ENCODE measurements around the gene BANF1. TPM values are rescaled to one million over a fixed set of nuclear protein-coding genes. Genes with fewer than 3 reads are reported as not detected.

Gene BANF1
- total RNA-seq, 4 donors from 2014 or later: 66.9 to 86.7 (median 78.3) TPM

- intact Hi-C loops (cut with DNase I): no loop called here
- DNase-seq: peak; percentile 99
- H3K9me3 ChIP-seq: no peaks in the 10 kb centered on the region
- H3K36me3 ChIP-seq: peaks cover 21 to 23% of the 10 kb centered on the region in 2 donors
- peak within 1 kb of the TSS; percentile 86 to 96 (median 95) for H3K27ac ChIP-seq
- H3K4me1 ChIP-seq: peaks cover 48 to 55% of the 10 kb centered on the region in 2 donors
- TF ChIP-seq POLR2A (IDR thresholded peaks at IDR 0.05) (peak in 1 of 2 donors; percentile 85), CTCF (IDR thresholded peaks at IDR 0.05) (no peak)
- WGBS, 2 donors: 0% methylated on average over 5 to 35 of the region's 84 CpGs
- no peaks in the 10 kb centered on the region for H3K27me3 ChIP-seq
- peak within 1 kb of the TSS; percentile 27 to 70 (median 57) for H3K4me3 ChIP-seq (replicated peaks in 1 of 3)
Observed at GRCh38 chr11:66051766-66052663, 49.7 kb downstream of the BANF1 start, which contains the start of gene SF3B2. Gene SF3B2, plus strand, starts transcription at chr11:66052364. Its CDS starts 21 bp downstream, at chr11:66052385.

- Histone ChIP-seq H3K4me3 (replicated peaks in 1 of 3) (peak overlapping the region; percentile 27 to 70 (median 57)), H3K27ac (peak overlapping the region in 2 of 3 donors; percentile 48 to 86), H3K36me3 (peaks cover 27 to 29% of the 10 kb centered on the region in 2 donors), H3K4me1 (peaks cover 42 to 49% of the 10 kb centered on the region in 2 donors), H3K27me3 (no peaks in the 10 kb centered on the region), H3K9me3 (no peaks in the 10 kb centered on the region)
- DNase-seq: no peak
- no peak for TF ChIP-seq POLR2A (IDR thresholded peaks at IDR 0.05)
- no peak for TF ChIP-seq CTCF (IDR thresholded peaks at IDR 0.05)
- intact Hi-C loops (cut with DNase I): no loop called here
- WGBS, 2 donors: 1 to 2% methylated on average over 9 to 16 of the region's 17 CpGs
Observed at GRCh38 chr11:66052664-66052982, 50.3 kb downstream of the BANF1 start.

Other genes starting within 250 kb of the BANF1 start
- 10 to 100 TPM; 21.8 to 43.2 (median 25.3) TPM for gene AP5B1, start 221.5 kb upstream of the BANF1 start, total RNA-seq
- 1 to 10 TPM; 1.1 to 6.6 (median 5.2) TPM for gene OVOL1, start 215.4 kb upstream of the BANF1 start, total RNA-seq
- gene SNX32, start 168.5 kb upstream of the BANF1 start, total RNA-seq: under 1 TPM in 1 of 4 donors, not detected in 3; 0.45 TPM
- gene CFL1, start 144.3 kb upstream of the BANF1 start, total RNA-seq: 100 to 1,000 TPM; 330 to 581 (median 494) TPM
- 10 to 100 TPM; 31.8 to 61.9 (median 42.5) TPM for gene MUS81, start 142.1 kb upstream of the BANF1 start, total RNA-seq
- gene EFEMP2, start 129.7 kb upstream of the BANF1 start, total RNA-seq: 100 to 1,000 TPM in 2 of 4 donors, 10 to 100 TPM in 2; 70.7 to 125 (median 91.4) TPM
- gene CTSW, start 122.7 kb upstream of the BANF1 start, total RNA-seq: 1 to 10 TPM in 3 of 4 donors, under 1 TPM in 1; 0.67 to 7.6 (median 2.7) TPM
- gene FIBP, start 114.0 kb upstream of the BANF1 start, total RNA-seq: 100 to 1,000 TPM in 2 of 4 donors, 10 to 100 TPM in 2; 65.9 to 128 (median 109) TPM
- gene CCDC85B, start 111.8 kb upstream of the BANF1 start, total RNA-seq: 10 to 100 TPM; 29.8 to 73.8 (median 42.9) TPM
- 1 to 10 TPM in 3 of 4 donors, under 1 TPM in 1; 0.33 to 1.6 (median 1.5) TPM for gene FOSL1, start 102.1 kb upstream of the BANF1 start, total RNA-seq
- 10 to 100 TPM; 17.7 to 27.1 (median 20.9) TPM for gene C11orf68, start 83.4 kb upstream of the BANF1 start, total RNA-seq
- gene DRAP1, start 83.1 kb upstream of the BANF1 start, total RNA-seq: 100 to 1,000 TPM in 3 of 4 donors, 10 to 100 TPM in 1; 82.0 to 184 (median 132) TPM
- gene TSGA10IP, start 57.0 kb upstream of the BANF1 start, total RNA-seq: under 1 TPM in 1 of 4 donors, not detected in 3; 0.33 TPM
- 10 to 100 TPM; 22.2 to 46.1 (median 24.2) TPM for gene SART1, start 40.8 kb upstream of the BANF1 start, total RNA-seq
- 10 to 100 TPM; 25.3 to 39.4 (median 28.3) TPM for gene EIF1AD, start 346 bp upstream of the BANF1 start, total RNA-seq
- gene CST6, start 9.5 kb downstream of the BANF1 start, total RNA-seq: 10 to 100 TPM in 3 of 4 donors, 1 to 10 TPM in 1; 7.1 to 53.1 (median 30.6) TPM
- gene CATSPER1, start 24.0 kb downstream of the BANF1 start, total RNA-seq: not detected
- gene GAL3ST3, start 46.7 kb downstream of the BANF1 start, total RNA-seq: 100 to 1,000 TPM in 2 of 4 donors, 10 to 100 TPM in 2; 49.2 to 154 (median 118) TPM
- gene SF3B2, start 49.9 kb downstream of the BANF1 start, total RNA-seq: 100 to 1,000 TPM; 149 to 231 (median 158) TPM
- 10 to 100 TPM; 39.6 to 67.7 (median 59.7) TPM for gene PACS1, start 67.8 kb downstream of the BANF1 start, total RNA-seq